Measurements from ENCODE around the gene STXBP3. TPM values are rescaled to one million over a fixed set of nuclear protein-coding genes. Genes with fewer than 3 reads are reported as not detected.

The STXBP3 gene
- total RNA-seq, 4 donors from 2014 or later: 55.8 to 154 (median 79.9) TPM

DNA sequence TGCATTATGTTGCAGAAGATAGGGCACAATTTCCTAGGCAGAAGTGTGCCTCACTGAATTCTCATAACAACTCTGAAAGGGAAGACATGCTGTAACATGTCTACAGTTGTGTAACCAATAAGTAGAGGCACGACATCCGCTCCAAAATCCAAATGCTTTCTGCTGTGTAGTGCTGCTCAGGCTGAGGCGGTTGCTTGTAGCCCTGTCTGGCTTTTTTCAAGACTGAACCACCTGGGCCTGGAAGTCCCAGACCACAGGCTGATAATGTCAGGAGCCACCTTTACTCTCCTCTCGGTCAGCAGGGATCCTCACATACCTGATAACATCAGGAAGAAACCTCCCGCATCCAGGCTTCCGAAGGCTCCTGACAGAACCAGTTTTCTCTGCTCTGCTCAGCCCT is 99.5 kb downstream of the STXBP3 start:
- Histone ChIP-seq H3K4me3 (no peak overlapping the region), H3K27me3 (no peaks in the 10 kb centered on the region), H3K4me1 (peaks cover 4 to 49% (median 10%) of the 10 kb centered on the region in 3 donors), H3K27ac (no peak overlapping the region), H3K9me3 (no peaks in the 10 kb centered on the region), H3K36me3 (no peaks in the 10 kb centered on the region)
- WGBS, 2 donors (ENCODE audit: low coverage in 1 of 2): 92 to 93% methylated on average over 3 to 5 of the region's 6 CpGs
- ATAC-seq: no peak
- TF ChIP-seq, protein P1, sequence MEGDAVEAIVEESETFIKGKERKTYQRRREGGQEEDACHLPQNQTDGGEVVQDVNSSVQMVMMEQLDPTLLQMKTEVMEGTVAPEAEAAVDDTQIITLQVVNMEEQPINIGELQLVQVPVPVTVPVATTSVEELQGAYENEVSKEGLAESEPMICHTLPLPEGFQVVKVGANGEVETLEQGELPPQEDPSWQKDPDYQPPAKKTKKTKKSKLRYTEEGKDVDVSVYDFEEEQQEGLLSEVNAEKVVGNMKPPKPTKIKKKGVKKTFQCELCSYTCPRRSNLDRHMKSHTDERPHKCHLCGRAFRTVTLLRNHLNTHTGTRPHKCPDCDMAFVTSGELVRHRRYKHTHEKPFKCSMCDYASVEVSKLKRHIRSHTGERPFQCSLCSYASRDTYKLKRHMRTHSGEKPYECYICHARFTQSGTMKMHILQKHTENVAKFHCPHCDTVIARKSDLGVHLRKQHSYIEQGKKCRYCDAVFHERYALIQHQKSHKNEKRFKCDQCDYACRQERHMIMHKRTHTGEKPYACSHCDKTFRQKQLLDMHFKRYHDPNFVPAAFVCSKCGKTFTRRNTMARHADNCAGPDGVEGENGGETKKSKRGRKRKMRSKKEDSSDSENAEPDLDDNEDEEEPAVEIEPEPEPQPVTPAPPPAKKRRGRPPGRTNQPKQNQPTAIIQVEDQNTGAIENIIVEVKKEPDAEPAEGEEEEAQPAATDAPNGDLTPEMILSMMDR (IDR thresholded peaks at IDR 0.05): no peak
- TF ChIP-seq POLR2A (IDR thresholded peaks at IDR 0.05) (no peak), POLR2AphosphoS5 (IDR thresholded peaks at IDR 0.05) (no peak), EP300 (IDR thresholded peaks at IDR 0.05) (no peak)

DNA sequence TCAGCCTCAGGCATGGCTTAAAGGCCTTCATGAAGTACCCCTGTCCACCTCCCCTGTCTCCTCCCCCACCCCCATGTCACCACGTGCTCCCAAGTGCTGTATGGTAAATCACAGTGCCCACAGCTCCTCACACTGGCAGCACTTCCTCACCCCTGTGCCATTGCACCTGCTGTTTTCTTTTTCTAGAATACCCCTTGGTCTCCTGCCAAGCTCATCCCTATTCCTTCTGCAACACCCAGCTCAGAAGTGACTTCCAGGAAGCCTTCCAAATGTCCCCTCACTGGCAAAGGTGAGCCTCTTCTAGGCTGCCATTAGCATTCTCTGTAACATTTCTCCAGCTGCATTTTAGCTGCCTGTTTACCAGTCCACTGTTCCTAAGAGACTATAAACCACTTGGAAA is 101.0 kb downstream of the STXBP3 start:
- no peak overlapping the region for H3K4me3 ChIP-seq
- H3K4me1 ChIP-seq: peaks cover 4 to 49% (median 10%) of the 10 kb centered on the region in 3 donors
- TF ChIP-seq, protein P1 (IDR thresholded peaks at IDR 0.05): no peak
- TF ChIP-seq EP300 (IDR thresholded peaks at IDR 0.05) (no peak), POLR2A (IDR thresholded peaks at IDR 0.05) (no peak), POLR2AphosphoS5 (IDR thresholded peaks at IDR 0.05) (no peak)
- ATAC-seq: no peak
- WGBS, 2 donors (ENCODE audit: low coverage in 1 of 2): 86% methylated on average over 1 of the region's 1 CpG; no CpG with 5 or more reads in 1 of the 2 donors
- H3K27ac ChIP-seq: no peak overlapping the region
- H3K27me3 ChIP-seq: no peaks in the 10 kb centered on the region
- H3K36me3 ChIP-seq: no peaks in the 10 kb centered on the region
- no peaks in the 10 kb centered on the region for H3K9me3 ChIP-seq

DNA sequence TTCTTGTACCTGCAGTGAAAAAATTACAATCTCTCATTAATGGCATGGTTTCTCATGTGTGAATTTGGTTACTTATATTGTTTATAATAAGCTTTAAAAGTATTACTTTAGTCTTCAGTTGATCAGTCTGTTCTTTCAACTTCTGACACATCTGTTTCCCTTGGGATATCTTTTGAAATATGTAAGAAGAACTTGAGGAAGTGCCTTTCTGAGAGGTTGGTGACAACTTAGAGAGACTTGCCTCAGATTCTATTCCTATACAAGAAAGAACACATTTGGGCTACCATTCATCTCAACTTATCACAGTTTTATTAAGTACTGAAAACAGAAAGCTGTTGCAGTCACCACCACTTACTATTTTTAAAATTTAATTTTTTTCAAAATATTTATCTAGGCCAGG is 102.3 kb downstream of the STXBP3 start:
- no peaks in the 10 kb centered on the region for H3K27me3 ChIP-seq
- H3K4me3 ChIP-seq: no peak overlapping the region
- no peak for ATAC-seq
- TF ChIP-seq EP300 (IDR thresholded peaks at IDR 0.05) (no peak), POLR2AphosphoS5 (IDR thresholded peaks at IDR 0.05) (no peak), POLR2A (IDR thresholded peaks at IDR 0.05) (no peak)
- TF ChIP-seq, protein P1 (IDR thresholded peaks at IDR 0.05): no peak
- peaks cover 0 to 41% (median 12%) of the 10 kb centered on the region in 3 donors for H3K4me1 ChIP-seq
- H3K27ac ChIP-seq: no peak overlapping the region
- no peaks in the 10 kb centered on the region for H3K36me3 ChIP-seq
- no peaks in the 10 kb centered on the region for H3K9me3 ChIP-seq

DNA sequence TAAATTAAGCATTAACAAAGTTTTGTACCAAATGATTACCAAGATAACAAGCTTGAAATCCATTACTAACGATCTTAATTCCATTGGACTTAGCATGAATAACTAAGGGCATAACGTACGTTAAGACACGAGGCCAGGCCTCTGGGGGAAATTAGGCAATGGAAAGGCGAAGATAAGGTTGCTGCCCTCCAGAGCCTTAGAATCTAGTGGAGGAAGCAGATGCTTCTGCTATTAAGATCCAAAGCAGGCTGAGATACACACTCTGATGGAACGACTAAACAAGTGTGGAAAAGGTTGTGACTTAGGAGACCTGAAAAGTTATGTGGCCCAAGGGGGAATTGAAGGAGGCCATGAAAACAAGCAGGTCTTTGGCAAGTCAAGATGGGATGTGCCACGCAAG is 104.5 kb downstream of the STXBP3 start:
- TF ChIP-seq, protein P1 (IDR thresholded peaks at IDR 0.05): no peak
- TF ChIP-seq EP300 (IDR thresholded peaks at IDR 0.05) (no peak), POLR2A (IDR thresholded peaks at IDR 0.05) (no peak), POLR2AphosphoS5 (IDR thresholded peaks at IDR 0.05) (no peak)
- WGBS, 2 donors (ENCODE audit: low coverage in 1 of 2): 85 to 96% methylated on average over 5 to 7 of the region's 7 CpGs
- no peaks in the 10 kb centered on the region for H3K27me3 ChIP-seq
- no peak for ATAC-seq
- H3K27ac ChIP-seq: peak overlapping the region in 3 of 4 donors; percentile 45 to 70 (median 63)
- H3K4me3 ChIP-seq: no peak overlapping the region
- no peaks in the 10 kb centered on the region for H3K9me3 ChIP-seq
- peaks cover 0 to 34% (median 12%) of the 10 kb centered on the region in 3 donors for H3K4me1 ChIP-seq
- no peaks in the 10 kb centered on the region for H3K36me3 ChIP-seq

DNA sequence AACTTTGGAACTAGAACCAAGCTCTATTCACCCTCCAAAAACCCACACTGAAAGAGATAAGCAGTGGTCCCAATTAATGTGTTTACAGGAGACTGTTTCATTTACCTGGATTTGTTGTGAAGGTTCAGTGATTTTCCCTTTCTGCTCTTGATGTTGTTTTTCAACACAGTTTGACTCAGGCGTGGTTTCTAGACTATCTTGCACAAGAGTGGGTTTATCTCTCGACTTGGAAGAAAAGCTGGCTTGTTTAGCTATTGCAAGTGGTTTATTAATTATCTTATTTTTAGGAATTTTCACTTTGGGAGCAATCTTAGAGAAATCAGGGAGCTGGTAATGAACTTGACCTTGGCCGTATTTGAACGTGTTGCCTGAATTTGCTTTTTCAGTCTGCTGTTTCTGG is 105.1 kb downstream of the STXBP3 start:
- peak; percentile 43 for ATAC-seq

More for the DNA sequence above, 105.1 kb downstream of the STXBP3 start:
- peak overlapping the region in 3 of 4 donors; percentile 63 to 70 (median 65) for H3K27ac ChIP-seq
- WGBS, 2 donors (ENCODE audit: low coverage in 1 of 2): 53 to 71% methylated on average over 4 of the region's 4 CpGs
- TF ChIP-seq, protein P1 (IDR thresholded peaks at IDR 0.05): no peak
- TF ChIP-seq EP300 (IDR thresholded peaks at IDR 0.05): no peak
- TF ChIP-seq POLR2AphosphoS5 (IDR thresholded peaks at IDR 0.05): no peak
- no peak for TF ChIP-seq POLR2A (IDR thresholded peaks at IDR 0.05)
- H3K27me3 ChIP-seq: no peaks in the 10 kb centered on the region
- H3K4me3 ChIP-seq: no peak overlapping the region
- no peaks in the 10 kb centered on the region for H3K9me3 ChIP-seq
- H3K36me3 ChIP-seq: no peaks in the 10 kb centered on the region
- peaks cover 0 to 34% (median 12%) of the 10 kb centered on the region in 3 donors for H3K4me1 ChIP-seq

All from gastroesophageal sphincter (tissue), 4 donors.